Keratinocyte (primary cell): Measurements from ENCODE around the gene PLA2G2C. TPM values are rescaled to one million over a fixed set of nuclear protein-coding genes. Genes with fewer than 3 reads are reported as not detected.

Experiments used
- DNase-seq: peaks from one replicate; pipeline ENCODE4 v3.0.0-alpha.2; 2011; ENCODE audit warnings: low read depth, missing footprints, low spot score
- FAIRE-seq: peaks from 2 replicates; lab custom pipeline; 2011; peaks lifted over from hg19 to GRCh38; lab: Jason Lieb, UNC
- H2AFZ ChIP-seq: 2 replicates; pipeline ENCODE4 v1.6.0; 2012; ENCODE audit warnings: low read length, control low read depth, inconsistent platforms; ENCODE audit not compliant: control insufficient read depth
- H3K27ac ChIP-seq: 2 replicates; pipeline ENCODE4 v1.5.1; 2011; ENCODE audit warnings: low read length; ENCODE audit not compliant: control insufficient read depth, insufficient read depth
- H3K27me3 ChIP-seq: 3 replicates; pipeline ENCODE4 v1.6.0; 2011; ENCODE audit warnings: low read length; ENCODE audit not compliant: control insufficient read depth, insufficient read depth; ENCODE audit errors: extremely low read depth
- H3K36me3 ChIP-seq, 2 experiments: 2 replicates in 1 of 2; 3 replicates in 1 of 2; pipeline ENCODE4 v1.5.1; 2011; ENCODE audit warnings: low read length in 2 of 2, mild to moderate bottlenecking in 1 of 2; ENCODE audit not compliant: control insufficient read depth in 2 of 2, insufficient read depth in 2 of 2; ENCODE audit errors: extremely low read depth in 1 of 2
- H3K4me1 ChIP-seq: 3 replicates; pipeline ENCODE4 v1.5.1; 2011; ENCODE audit warnings: low read length; ENCODE audit not compliant: control insufficient read depth, insufficient read depth; ENCODE audit errors: extremely low read depth
- H3K4me2 ChIP-seq: 3 replicates; pipeline ENCODE4 v1.6.0; 2011; ENCODE audit warnings: low read depth, low read length; ENCODE audit not compliant: control insufficient read depth, insufficient read depth; ENCODE audit errors: extremely low read depth
- H3K4me3 ChIP-seq, 3 experiments: fragments of 200-600 bp in 1 of 3; sonication (generic) in 1 of 3; 2 replicates in 2 of 3; 3 replicates in 1 of 3; pipeline ENCODE4 v1.5.1; 2011 to 2016; ENCODE audit warnings: low read length in 3 of 3, mild to moderate bottlenecking in 3 of 3, control low read depth in 2 of 3, inconsistent platforms in 1 of 3, low read depth in 1 of 3, mixed read lengths in 1 of 3, mixed run types in 1 of 3, moderate library complexity in 1 of 3; ENCODE audit not compliant: control insufficient read depth in 2 of 3, insufficient read depth in 2 of 3; ENCODE audit errors: extremely low read depth in 1 of 3
- H3K79me2 ChIP-seq: 2 replicates; pipeline ENCODE4 v1.6.0; 2012; ENCODE audit warnings: low read length; ENCODE audit not compliant: control insufficient read depth, insufficient read depth
- H3K9ac ChIP-seq: 3 replicates; pipeline ENCODE4 v1.6.0; 2011; ENCODE audit warnings: low read length; ENCODE audit not compliant: control insufficient read depth, insufficient read depth; ENCODE audit errors: extremely low read depth
- H3K9me1 ChIP-seq: 3 replicates; pipeline ENCODE4 v1.6.0; 2011; ENCODE audit warnings: low read length; ENCODE audit not compliant: control insufficient read depth, insufficient read depth; ENCODE audit errors: extremely low read depth
- H3K9me3 ChIP-seq: 2 replicates; pipeline ENCODE4 v1.5.1; 2012; ENCODE audit warnings: low read depth, low read length; ENCODE audit not compliant: control insufficient read depth
- H4K20me1 ChIP-seq: 3 replicates; pipeline ENCODE4 v1.6.0; 2011; ENCODE audit warnings: low read length; ENCODE audit not compliant: control insufficient read depth, insufficient read depth; ENCODE audit errors: extremely low read depth
- EZH2 ChIP-seq: IDR thresholded peaks from one replicate; pipeline ENCODE4 v1.6.1; 2012; ENCODE audit warnings: inconsistent platforms, mild to moderate bottlenecking, low read length, moderate library complexity
- dilution Hi-C: fragments of 300-500 bp; cut with MboI; formaldehyde crosslinking; loops from one replicate; pipeline ENCODE4 v1.7.0; 2020; ENCODE audit warnings: low sequenced_read_pairs; ENCODE audit not compliant: extremely low pct_ligation_motif_present
- polyA plus RNA-seq, 5 experiments: library from polyadenylated mRNA; depleted of rRNA in 3 of 5; stranded (reverse) in 3 of 5; stranded (forward) in 1 of 5; unstranded in 1 of 5; fragments of >200 nt; gene quantifications; 1 replicate in 1 of 5; 2 replicates in 3 of 5; 3 replicates in 1 of 5; pipeline versions ENCODE4 v1.2.1 to v1.2.3, GENCODE V29; 2011 to 2012; ENCODE audit warnings: missing spikeins in 2 of 5, low read depth in 1 of 5, low replicate concordance in 1 of 5
- TF ChIP-seq, protein P1 (sequence below), 3 experiments: IDR thresholded peaks in 1 of 3; conservative IDR thresholded peaks in 1 of 3; optimal IDR thresholded peaks in 1 of 3; 2 replicates in 2 of 3; 3 replicates in 1 of 3; pipeline versions ENCODE3 to v1.5.1; 2011; ENCODE audit warnings: low read length in 3 of 3, mild to moderate bottlenecking in 3 of 3, moderate library complexity in 2 of 3, control low read depth in 1 of 3, inconsistent platforms in 1 of 3; ENCODE audit not compliant: insufficient read depth in 2 of 3; ENCODE audit errors: extremely low read depth in 1 of 3

The PLA2G2C gene
- polyA plus RNA-seq, 1 donor (not counting 4 experiments of a cell fraction or from before 2014, with no cell fraction given), result not detected

DNA sequence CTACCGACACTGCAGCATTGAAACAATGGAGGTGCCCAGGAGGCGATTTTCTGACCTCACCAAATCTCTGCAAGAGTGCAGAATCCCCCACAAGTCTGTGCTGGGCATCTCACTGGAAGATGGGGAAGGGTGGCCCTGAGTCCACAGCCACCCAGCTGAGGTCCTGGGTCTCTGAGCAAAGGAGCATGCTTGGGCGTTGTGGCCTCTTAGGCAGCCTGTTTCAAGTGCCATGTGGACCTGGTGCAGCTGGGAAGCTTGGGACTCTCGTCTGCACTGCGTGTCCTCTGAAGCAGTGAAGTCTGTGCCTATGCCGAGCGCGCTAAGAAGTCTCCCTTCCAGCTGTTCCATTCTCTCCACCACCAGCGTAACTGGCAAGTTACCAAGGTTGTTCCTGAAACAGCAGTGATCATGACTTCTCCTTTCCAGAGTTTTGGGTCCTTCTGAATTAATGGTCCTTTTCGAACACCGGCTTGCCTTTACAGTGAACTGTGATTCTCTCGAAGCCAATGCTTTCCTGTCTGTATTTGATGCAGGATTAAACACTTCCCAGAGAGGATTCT lies 5.0 kb upstream of the PLA2G2C start:
- no peak overlapping the region for H3K4me2 ChIP-seq
- H3K9me3 ChIP-seq, result no peaks in the 10 kb centered on the region
- H3K36me3 ChIP-seq, result no peaks in the 10 kb centered on the region
- no peak overlapping the region for H3K4me3 ChIP-seq
- H3K27me3 ChIP-seq, result peaks cover 26% of the 10 kb centered on the region
- no peak overlapping the region for H2AFZ ChIP-seq
- no peak overlapping the region for H3K27ac ChIP-seq
- peaks cover 19% of the 10 kb centered on the region for H3K4me1 ChIP-seq
- H3K9ac ChIP-seq, result no peak overlapping the region
- no peaks in the 10 kb centered on the region for H3K79me2 ChIP-seq
- TF ChIP-seq, protein P1, sequence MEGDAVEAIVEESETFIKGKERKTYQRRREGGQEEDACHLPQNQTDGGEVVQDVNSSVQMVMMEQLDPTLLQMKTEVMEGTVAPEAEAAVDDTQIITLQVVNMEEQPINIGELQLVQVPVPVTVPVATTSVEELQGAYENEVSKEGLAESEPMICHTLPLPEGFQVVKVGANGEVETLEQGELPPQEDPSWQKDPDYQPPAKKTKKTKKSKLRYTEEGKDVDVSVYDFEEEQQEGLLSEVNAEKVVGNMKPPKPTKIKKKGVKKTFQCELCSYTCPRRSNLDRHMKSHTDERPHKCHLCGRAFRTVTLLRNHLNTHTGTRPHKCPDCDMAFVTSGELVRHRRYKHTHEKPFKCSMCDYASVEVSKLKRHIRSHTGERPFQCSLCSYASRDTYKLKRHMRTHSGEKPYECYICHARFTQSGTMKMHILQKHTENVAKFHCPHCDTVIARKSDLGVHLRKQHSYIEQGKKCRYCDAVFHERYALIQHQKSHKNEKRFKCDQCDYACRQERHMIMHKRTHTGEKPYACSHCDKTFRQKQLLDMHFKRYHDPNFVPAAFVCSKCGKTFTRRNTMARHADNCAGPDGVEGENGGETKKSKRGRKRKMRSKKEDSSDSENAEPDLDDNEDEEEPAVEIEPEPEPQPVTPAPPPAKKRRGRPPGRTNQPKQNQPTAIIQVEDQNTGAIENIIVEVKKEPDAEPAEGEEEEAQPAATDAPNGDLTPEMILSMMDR (optimal IDR thresholded peaks at IDR 0.05 in 1 of 3, IDR thresholded peaks at IDR 0.05 in 1 of 3, conservative IDR thresholded peaks at IDR 0.05 in 1 of 3; ENCODE audit: extremely low read depth in 1 of 3, insufficient read depth in 2 of 3, low read length in 3 of 3), result no peak
- TF ChIP-seq EZH2, result no peak
- H3K9me1 ChIP-seq, result no peaks in the 10 kb centered on the region
- dilution Hi-C loops, result no loop called here
- DNase-seq (no peak), FAIRE-seq (no peak)
- H4K20me1 ChIP-seq, result no peaks in the 10 kb centered on the region

DNA sequence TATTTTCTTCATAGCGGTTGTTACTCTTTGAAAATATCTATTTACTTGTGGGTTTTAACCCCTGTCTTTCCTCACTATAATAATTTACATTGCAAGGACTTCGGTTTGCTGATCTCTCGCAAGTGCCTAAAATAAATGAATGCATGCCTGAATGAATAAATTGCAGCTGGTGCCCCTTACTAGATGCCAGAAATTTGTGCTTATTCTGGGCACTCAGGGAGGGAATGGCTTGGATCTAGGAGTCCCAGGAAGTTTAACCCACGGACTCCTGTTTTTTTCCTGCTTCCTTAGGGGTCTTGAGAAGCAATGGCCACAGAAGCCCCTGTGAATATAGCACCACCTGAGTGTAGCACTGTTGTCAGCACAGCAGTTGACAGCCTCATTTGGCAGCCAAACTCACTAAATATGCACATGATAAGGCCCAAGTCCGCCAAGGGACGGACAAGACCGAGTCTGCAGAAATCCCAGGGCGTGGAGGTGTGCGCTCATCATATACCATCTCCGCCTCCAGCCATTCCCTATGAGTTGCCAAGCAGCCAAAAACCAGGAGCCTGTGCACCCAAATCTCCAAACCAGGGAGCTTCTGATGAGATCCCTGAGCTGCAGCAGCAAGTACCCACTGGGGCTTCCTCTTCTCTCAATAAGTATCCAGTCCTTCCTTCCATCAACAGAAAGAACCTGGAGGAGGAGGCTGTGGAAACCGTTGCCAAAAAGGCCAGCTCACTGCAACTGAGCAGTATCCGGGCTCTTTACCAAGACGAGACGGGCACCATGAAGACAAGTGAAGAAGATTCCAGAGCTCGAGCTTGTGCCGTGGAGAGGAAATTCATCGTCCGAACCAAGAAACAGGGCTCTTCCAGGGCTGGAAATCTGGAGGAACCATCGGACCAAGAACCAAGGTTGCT lies 4.2 kb upstream of the PLA2G2C start:
- Histone ChIP-seq H3K36me3 (no peaks in the 10 kb centered on the region), H2AFZ (no peak overlapping the region), H3K4me2 (no peak overlapping the region), H3K4me1 (peaks cover 21% of the 10 kb centered on the region), H3K27ac (no peak overlapping the region), H3K9me3 (no peaks in the 10 kb centered on the region), H3K79me2 (no peaks in the 10 kb centered on the region), H3K27me3 (peaks cover 33% of the 10 kb centered on the region), H3K9ac (no peak overlapping the region), H3K9me1 (no peaks in the 10 kb centered on the region), H3K4me3 (no peak overlapping the region), H4K20me1 (no peaks in the 10 kb centered on the region)
- dilution Hi-C loops, result no loop called here
- FAIRE-seq, result no peak
- TF ChIP-seq, protein P1 (optimal IDR thresholded peaks at IDR 0.05 in 1 of 3, IDR thresholded peaks at IDR 0.05 in 1 of 3, conservative IDR thresholded peaks at IDR 0.05 in 1 of 3; ENCODE audit: extremely low read depth in 1 of 3, insufficient read depth in 2 of 3, low read length in 3 of 3), result no peak
- no peak for TF ChIP-seq EZH2
- DNase-seq, result no peak
